ENCODE data around the gene SBF2.

- TF ChIP-seq CTCF (IDR thresholded peaks at IDR 0.05) (no peak), EP300 (IDR thresholded peaks at IDR 0.05) (no peak), POLR2A (IDR thresholded peaks at IDR 0.05) (no peak), POLR2AphosphoS5 (IDR thresholded peaks at IDR 0.05) (no peak)
Observed at GRCh38 chr11:10064828-10065227, 229.2 kb downstream of the SBF2 start.

Measured in gastroesophageal sphincter (tissue), 3 donors.